ENCODE data around the gene IDH3A.

GRCh38 chr15:78146425-78147154 is 2.6 kb upstream of the IDH3A start:
- TF ChIP-seq POLR2A (IDR thresholded peaks at IDR 0.05) (no peak), CTCF (IDR thresholded peaks at IDR 0.05) (no peak), EP300 (IDR thresholded peaks at IDR 0.05; ENCODE audit: low read depth) (no peak)
